Large intestine (tissue), 3 donors: ENCODE measurements around the gene WDR70. TPM values are rescaled to one million over a fixed set of nuclear protein-coding genes. Genes with fewer than 3 reads are reported as not detected.
"Not testable (repeated sequence)": the region's sequence is repeated elsewhere in the genome, so short reads cannot be mapped to it uniquely, and the experiment has no call there.

Experiments used
- DNase-seq, 2 donors: peaks; one replicate each; pipeline versions ENCODE4 v3.0.0 to v3.0.0-alpha.2; 2013
- H3K27ac ChIP-seq: one replicate; pipeline ENCODE4 v1.5.1; 2013; ENCODE audit warnings: low read length
- H3K27me3 ChIP-seq: 2 replicates; pipeline ENCODE4 v1.6.1; 2013; ENCODE audit warnings: low read length; ENCODE audit not compliant: control insufficient read depth, insufficient read depth
- H3K36me3 ChIP-seq: 2 replicates; pipeline ENCODE4 v1.6.1; 2013; ENCODE audit warnings: low read length; ENCODE audit not compliant: control insufficient read depth, insufficient read depth
- H3K4me1 ChIP-seq: one replicate; pipeline ENCODE4 v1.6.1; 2013; ENCODE audit warnings: low read length; ENCODE audit not compliant: control insufficient read depth, insufficient read depth
- H3K4me3 ChIP-seq: one replicate; pipeline ENCODE4 v1.5.1; 2013; ENCODE audit warnings: low read length
- H3K9me3 ChIP-seq: one replicate; pipeline ENCODE4 v1.6.1; 2013; ENCODE audit warnings: mild to moderate bottlenecking, low read depth, low read length, moderate library complexity; ENCODE audit not compliant: control insufficient read depth
- WGBS: methylation state at CpG from one replicate; pipeline ENCODE4 v1.1.5; 2013; ENCODE audit warnings: low lambda C conversion rate; ENCODE audit not compliant: insufficient coverage; 5-methylcytosine and 5-hydroxymethylcytosine counted together
- polyA plus RNA-seq: library from polyadenylated mRNA; unstranded; fragments of 120-200 nt; gene quantifications from one replicate; pipeline ENCODE4 v1.2.1, GENCODE V29; 2013

WDR70 gene
- polyA plus RNA-seq, 1 donor = 27.7 TPM

DNA sequence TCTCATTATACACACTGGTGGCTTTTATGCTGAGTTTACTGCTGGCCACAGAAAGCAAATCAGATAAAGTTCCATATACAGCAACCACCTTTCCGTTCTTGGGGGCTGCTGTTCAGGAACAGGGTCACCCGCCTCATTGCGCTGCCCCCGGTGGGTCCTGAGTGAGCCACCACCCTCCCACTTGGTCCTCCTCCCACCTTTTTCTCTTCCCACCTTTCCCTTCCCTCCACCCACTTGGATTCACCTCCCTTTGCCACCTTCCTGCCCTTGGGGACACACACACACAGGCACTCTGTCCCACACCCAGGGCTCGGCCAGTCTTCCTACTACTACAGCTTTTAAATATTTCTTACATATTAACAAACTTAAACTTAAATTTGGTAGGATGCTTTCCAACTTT is 127.6 kb downstream of the WDR70 start:
- peak overlapping the region; percentile 36 for H3K27ac ChIP-seq

DNA sequence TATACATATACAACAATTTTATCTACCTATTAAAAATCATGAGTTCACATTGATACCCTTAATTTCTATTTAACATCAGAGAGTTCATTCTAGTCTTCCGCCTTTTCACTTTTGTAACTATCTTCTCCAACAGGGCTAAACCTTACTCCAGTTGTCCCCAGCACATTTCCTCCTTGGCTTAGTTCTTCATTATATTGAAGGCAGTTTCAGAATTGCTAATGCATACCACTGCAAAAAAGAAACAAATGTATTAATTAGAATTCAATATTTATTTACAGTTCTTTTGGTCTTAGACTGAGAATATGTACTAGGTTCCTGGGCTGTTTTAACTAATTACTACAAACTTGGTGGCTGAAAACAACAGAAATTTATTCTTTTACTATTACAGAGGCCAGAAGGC is 132.5 kb downstream of the WDR70 start:
- DNase-seq = no peak
- no peak overlapping the region for H3K27ac ChIP-seq
- WGBS = 100% methylated on average over 1 of the region's 1 CpG
- no peaks in the 10 kb centered on the region for H3K9me3 ChIP-seq
- no peaks in the 10 kb centered on the region for H3K36me3 ChIP-seq
- H3K4me3 ChIP-seq = no peak overlapping the region
- H3K4me1 ChIP-seq = no peaks in the 10 kb centered on the region
- no peaks in the 10 kb centered on the region for H3K27me3 ChIP-seq

More for the DNA sequence above, 127.6 kb downstream of the WDR70 start:
- H3K36me3 ChIP-seq = peaks cover 3% of the 10 kb centered on the region
- H3K9me3 ChIP-seq = no peaks in the 10 kb centered on the region
- no peaks in the 10 kb centered on the region for H3K4me1 ChIP-seq
- H3K27me3 ChIP-seq = no peaks in the 10 kb centered on the region
- H3K4me3 ChIP-seq = no peak overlapping the region
- WGBS = 96% methylated on average over 4 of the region's 5 CpGs
- DNase-seq = no peak

DNA sequence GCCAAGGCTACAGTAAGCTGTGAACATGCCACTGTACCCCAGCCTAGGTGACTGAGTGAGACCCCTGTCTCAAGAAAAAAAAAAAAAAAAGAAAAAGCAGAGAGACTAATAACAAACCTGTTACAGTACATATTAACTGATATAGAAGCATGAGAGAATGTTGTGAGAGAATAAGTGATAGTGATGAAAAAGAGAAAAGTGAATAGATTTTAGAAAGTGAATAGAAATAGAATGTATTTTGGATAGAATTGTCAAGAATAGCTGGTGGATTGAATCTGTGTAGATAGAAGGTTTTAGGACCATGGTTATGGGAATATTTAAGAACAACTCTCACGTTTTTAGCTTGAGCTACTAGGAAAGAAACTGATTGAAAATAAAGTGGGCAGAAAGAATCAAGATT is 135.8 kb downstream of the WDR70 start:
- H3K27me3 ChIP-seq = no peaks in the 10 kb centered on the region
- WGBS = 80% methylated on average over 1 of the region's 1 CpG

DNA sequence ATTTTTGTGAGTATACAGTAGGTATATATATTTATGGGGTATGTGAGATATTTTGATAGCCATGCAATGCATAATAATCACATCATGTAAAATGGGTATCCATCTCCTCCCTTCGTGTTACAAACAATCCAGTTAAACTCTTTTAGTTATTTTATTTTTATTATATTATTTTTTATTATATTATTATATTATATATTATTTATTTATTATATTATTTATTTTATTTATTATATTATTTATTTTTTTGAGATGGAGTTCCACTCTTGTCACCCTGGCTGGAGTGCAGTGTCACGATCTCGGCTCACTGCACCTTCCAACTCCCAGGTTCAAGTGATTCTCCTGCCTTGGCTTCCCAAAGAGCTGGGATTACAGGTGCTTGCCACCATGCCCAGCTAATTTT is 138.6 kb downstream of the WDR70 start:
- H3K4me1 ChIP-seq = peaks cover 5% of the 10 kb centered on the region
- DNase-seq = no peak
- peaks cover 2% of the 10 kb centered on the region for H3K36me3 ChIP-seq
- 96% methylated on average over 3 of the region's 3 CpGs for WGBS
- no peak overlapping the region for H3K27ac ChIP-seq
- H3K4me3 ChIP-seq = no peak overlapping the region
- H3K27me3 ChIP-seq = no peaks in the 10 kb centered on the region
- H3K9me3 ChIP-seq = peaks cover 7% of the 10 kb centered on the region

More for the DNA sequence above, 135.8 kb downstream of the WDR70 start:
- no peak for DNase-seq
- peaks cover 2% of the 10 kb centered on the region for H3K36me3 ChIP-seq
- no peaks in the 10 kb centered on the region for H3K4me1 ChIP-seq
- H3K27ac ChIP-seq = no peak overlapping the region
- no peak overlapping the region for H3K4me3 ChIP-seq
- peaks cover 7% of the 10 kb centered on the region for H3K9me3 ChIP-seq

DNA sequence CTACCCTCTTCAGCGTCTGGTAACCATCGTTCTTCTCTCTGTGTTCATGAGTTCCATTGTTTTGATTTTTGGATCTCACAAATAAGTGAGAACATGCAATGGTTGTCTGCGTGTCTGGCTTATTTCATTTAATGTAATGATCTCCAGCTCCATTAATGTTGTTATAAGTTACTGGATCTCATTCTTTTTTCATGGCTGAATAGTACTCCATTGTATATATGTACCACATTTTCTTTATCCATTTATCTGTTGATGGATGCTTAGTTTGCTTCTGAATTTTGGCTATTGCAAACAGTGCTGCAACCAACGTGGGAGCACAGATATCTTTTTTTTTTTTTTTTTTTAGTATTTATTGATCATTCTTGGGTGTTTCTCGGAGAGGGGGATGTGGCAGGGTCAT is 139.2 kb downstream of the WDR70 start:
- not testable (repeated sequence) for H3K4me1 ChIP-seq, H3K36me3 ChIP-seq, DNase-seq, H3K9me3 ChIP-seq, H3K4me3 ChIP-seq, H3K27me3 ChIP-seq, H3K27ac ChIP-seq
- WGBS = no CpG with 5 or more reads among the region's 5 CpGs

DNA sequence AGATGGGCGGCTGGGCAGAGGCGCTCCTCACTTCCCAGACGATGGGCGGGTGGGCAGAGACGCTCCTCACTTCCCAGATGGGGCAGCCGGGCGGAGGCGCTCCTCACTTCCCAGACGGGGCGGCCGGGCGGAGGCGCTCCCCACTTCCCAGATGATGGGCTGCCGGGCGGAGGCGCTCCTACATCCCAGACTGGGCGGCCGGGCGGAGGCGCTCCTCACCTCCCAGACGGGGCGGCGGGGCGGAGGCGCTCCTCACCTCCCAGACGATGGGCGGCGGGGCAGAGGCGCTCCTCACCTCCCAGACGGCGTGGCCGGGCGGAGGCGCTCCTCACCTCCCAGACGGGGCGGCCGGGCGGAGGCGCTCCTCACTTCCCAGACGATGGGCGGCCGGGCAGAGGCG is 140.2 kb downstream of the WDR70 start:
- H3K4me3 ChIP-seq = no peak overlapping the region
- peaks cover 2% of the 10 kb centered on the region for H3K36me3 ChIP-seq
- H3K27me3 ChIP-seq = no peaks in the 10 kb centered on the region
- no peak overlapping the region for H3K27ac ChIP-seq
- no CpG with 5 or more reads among the region's 43 CpGs for WGBS
- H3K4me1 ChIP-seq = peaks cover 5% of the 10 kb centered on the region
- H3K9me3 ChIP-seq = peaks cover 7% of the 10 kb centered on the region
- no peak for DNase-seq

DNA sequence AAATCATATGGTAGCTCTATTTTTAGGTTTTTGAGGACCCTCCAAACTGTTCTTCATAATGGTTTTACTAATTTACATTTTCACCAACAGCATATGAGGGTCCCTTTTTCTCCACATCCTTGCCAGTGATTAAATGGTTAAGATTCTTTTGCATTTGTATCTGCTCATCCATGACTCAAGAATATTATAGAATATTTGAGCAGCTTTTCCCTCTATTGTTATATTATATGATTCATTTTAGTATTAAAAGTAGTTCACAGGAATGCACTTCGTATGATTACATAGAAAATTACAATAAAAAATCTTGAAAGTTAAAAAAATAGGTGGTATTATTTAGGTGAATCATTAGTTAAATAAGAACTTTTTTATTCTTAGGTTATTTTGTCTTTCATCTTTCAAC is 140.7 kb downstream of the WDR70 start:
- WGBS = 100% methylated on average over 1 of the region's 1 CpG
- Histone ChIP-seq H3K36me3 (peaks cover 2% of the 10 kb centered on the region), H3K4me3 (no peak overlapping the region), H3K27me3 (no peaks in the 10 kb centered on the region), H3K27ac (no peak overlapping the region), H3K4me1 (peaks cover 5% of the 10 kb centered on the region), H3K9me3 (peaks cover 7% of the 10 kb centered on the region)
- DNase-seq = no peak

DNA sequence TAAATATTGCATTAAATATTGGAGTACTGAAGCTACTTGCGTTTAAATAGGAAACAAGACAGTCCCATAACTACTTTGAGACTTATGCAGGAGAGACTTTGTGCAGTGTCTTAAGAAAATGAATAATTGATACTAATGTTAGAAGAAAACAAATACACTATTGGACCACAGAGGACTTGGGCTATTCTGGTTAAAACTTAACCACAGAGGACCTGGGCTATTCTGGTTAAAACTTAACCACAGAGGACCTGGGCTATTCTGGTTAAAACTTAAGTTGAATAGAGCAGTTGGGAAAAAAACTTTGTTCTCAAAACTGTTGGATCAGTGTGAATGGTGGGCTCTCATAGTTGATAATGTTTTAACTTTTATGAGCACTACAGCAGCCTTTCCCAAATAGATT is 141.7 kb downstream of the WDR70 start:
- WGBS = no CpG with 5 or more reads among the region's 1 CpG
- Histone ChIP-seq H3K9me3 (peaks cover 7% of the 10 kb centered on the region), H3K27me3 (no peaks in the 10 kb centered on the region), H3K4me1 (peaks cover 5% of the 10 kb centered on the region), H3K27ac (no peak overlapping the region), H3K4me3 (no peak overlapping the region), H3K36me3 (peaks cover 2% of the 10 kb centered on the region)
- DNase-seq = peak in 1 of 2 donors; percentile 2

DNA sequence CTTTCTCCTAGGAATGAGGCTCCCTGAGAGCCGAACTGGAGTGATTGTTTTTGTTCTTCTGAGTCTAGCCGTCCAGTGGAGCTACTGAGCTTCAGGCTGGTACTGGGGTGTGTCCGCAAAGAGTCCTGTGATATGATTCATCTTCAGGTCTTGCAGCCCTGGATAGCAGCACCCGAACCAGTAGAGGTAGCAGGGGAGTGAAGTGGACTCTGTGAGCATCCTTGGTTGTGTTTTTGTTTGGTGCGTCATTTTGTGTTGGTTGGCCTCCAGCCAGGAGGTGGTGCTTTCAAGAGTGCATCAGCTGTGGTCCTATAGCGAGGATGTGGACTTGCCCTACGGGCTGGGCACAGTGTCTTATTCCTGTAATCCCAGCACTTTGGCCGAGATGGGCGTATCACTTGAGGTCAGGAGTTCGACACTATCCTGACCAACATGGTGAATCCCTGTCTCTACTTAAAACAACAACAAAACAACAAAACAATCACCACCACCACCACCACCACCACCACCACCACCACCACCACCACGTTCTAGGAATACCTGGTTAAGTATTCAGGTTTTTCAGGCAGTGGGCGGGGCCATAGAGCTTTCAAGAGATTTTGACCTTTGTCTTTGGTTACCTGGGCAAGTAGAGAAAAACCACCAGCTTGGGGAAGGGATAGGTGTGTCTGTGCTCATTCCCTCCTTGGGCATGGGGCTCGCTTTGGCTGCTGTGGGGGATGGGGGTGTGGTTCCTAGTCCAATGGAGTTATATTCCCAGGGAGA is 154.0 kb downstream of the WDR70 start:
- Histone ChIP-seq H3K27ac (no peak overlapping the region), H3K27me3 (no peaks in the 10 kb centered on the region), H3K4me3 (no peak overlapping the region), H3K9me3 (peaks cover 4% of the 10 kb centered on the region), H3K36me3 (peaks cover 5% of the 10 kb centered on the region), H3K4me1 (no peaks in the 10 kb centered on the region)
- WGBS = no CpG with 5 or more reads among the region's 13 CpGs
- no peak for DNase-seq

DNA sequence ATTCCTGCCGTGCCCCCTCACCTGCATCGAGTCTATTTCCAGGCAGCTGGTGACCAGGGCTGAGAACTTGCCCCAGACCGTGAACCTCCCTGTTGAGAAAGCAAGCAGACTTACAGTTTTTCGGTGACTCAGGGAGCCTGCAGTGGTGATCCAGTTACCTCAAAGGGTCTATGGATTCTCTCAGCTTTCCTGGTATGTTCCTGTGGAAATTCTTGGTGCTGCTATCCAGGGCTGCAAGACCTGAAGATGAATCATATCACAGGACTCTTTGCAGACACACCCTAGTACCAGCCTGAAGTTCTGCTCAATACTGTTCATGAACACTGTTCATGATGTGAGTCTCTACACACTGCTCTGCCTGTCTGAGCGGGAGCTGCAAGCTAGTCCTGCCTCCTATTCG is 154.7 kb downstream of the WDR70 start:
- no peaks in the 10 kb centered on the region for H3K27me3 ChIP-seq
- peaks cover 4% of the 10 kb centered on the region for H3K9me3 ChIP-seq
- no peaks in the 10 kb centered on the region for H3K4me1 ChIP-seq
- no peak for DNase-seq
- no peak overlapping the region for H3K27ac ChIP-seq
- no peak overlapping the region for H3K4me3 ChIP-seq
- H3K36me3 ChIP-seq = peaks cover 5% of the 10 kb centered on the region
- WGBS = no CpG with 5 or more reads among the region's 6 CpGs

DNA sequence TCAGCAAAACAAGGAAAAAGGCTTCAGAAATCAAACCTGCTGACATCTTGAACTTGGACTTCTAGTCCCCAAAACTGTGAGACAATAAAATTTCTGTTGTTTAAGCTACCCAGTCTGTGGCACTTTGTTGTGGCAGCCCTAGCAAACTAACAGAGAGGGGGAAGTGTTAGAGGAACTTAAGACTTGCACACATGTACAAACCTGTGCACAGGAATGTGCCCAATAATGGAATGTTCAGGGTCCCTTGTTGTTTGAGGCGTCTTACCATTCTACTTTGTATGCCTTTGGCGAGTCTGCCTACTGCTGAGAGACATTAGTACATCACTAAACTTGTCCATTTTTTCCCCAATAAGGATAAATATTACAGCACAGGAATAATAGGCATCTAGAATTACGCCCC is 160.3 kb downstream of the WDR70 start:
- no peak overlapping the region for H3K4me3 ChIP-seq
- H3K36me3 ChIP-seq = no peaks in the 10 kb centered on the region
- H3K27me3 ChIP-seq = no peaks in the 10 kb centered on the region
- H3K27ac ChIP-seq = no peak overlapping the region
- no peaks in the 10 kb centered on the region for H3K9me3 ChIP-seq
- WGBS = 100% methylated on average over 1 of the region's 3 CpGs
- H3K4me1 ChIP-seq = no peaks in the 10 kb centered on the region
- DNase-seq = no peak
